Measurements from ENCODE around the gene PGLYRP2. TPM values are rescaled to one million over a fixed set of nuclear protein-coding genes. Genes with fewer than 3 reads are reported as not detected.

Gene PGLYRP2
- total and polyA plus RNA-seq, 2 of the 13 experiments (the other 11 are each of a cell fraction or from before 2014, with no cell fraction given): 0.04 to 1.0 TPM

DNA sequence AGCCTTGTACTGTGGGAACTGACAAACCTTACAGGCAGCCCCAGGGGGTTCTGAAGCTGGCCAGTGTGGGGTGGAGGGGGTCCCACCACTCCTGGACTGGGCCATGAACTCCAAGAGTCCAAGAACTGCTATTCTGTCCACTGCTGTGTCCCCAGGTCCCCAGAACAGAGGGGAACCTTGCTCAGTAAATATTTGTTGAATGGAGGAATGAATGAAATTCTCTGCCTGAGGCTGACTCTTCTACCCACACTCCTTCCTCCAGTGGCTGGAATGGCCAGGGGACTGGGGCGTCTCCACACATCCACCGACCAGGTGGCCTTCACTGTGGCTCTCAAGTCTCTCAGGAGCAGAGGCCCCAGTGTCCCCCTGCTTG lies 41.2 kb downstream of the PGLYRP2 start (continued):
- no peak for TF ChIP-seq ZNF260 (CRISPR knock-in tag; IDR thresholded peaks at IDR 0.05; ENCODE audit: borderline replicate concordance, low read depth)
- no peak for TF ChIP-seq ZBTB25 (CRISPR knock-in tag; IDR thresholded peaks at IDR 0.05)
- no peak for TF ChIP-seq ZSCAN25 (CRISPR knock-in tag; IDR thresholded peaks at IDR 0.05)
- TF ChIP-seq ZNF564 (CRISPR knock-in tag; IDR thresholded peaks at IDR 0.05): no peak
- TF ChIP-seq ZSCAN31 (CRISPR knock-in tag; IDR thresholded peaks at IDR 0.05; ENCODE audit: low read depth): no peak
- no peak for TF ChIP-seq SATB2 (CRISPR knock-in tag; IDR thresholded peaks at IDR 0.05)
- TF ChIP-seq, protein P1, sequence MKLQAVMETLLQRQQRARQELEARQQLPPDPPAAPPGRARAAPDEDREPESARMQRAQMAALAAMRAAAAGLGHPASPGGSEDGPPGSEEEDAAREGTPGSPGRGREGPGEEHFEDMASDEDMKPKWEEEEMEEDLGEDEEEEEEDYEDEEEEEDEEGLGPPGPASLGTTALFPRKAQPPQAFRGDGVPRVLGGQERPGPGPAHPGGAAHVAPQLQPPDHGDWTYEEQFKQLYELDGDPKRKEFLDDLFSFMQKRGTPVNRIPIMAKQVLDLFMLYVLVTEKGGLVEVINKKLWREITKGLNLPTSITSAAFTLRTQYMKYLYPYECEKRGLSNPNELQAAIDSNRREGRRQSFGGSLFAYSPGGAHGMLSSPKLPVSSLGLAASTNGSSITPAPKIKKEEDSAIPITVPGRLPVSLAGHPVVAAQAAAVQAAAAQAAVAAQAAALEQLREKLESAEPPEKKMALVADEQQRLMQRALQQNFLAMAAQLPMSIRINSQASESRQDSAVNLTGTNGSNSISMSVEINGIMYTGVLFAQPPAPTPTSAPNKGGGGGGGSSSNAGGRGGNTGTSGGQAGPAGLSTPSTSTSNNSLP (IDR thresholded peaks at IDR 0.05; ENCODE audit: low read depth, low read length): no peak
- TF ChIP-seq ELF4 (CRISPR knock-in tag; IDR thresholded peaks at IDR 0.05; ENCODE audit: borderline replicate concordance): no peak
- TF ChIP-seq, protein P2, sequence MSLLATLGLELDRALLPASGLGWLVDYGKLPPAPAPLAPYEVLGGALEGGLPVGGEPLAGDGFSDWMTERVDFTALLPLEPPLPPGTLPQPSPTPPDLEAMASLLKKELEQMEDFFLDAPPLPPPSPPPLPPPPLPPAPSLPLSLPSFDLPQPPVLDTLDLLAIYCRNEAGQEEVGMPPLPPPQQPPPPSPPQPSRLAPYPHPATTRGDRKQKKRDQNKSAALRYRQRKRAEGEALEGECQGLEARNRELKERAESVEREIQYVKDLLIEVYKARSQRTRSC (CRISPR knock-in tag; IDR thresholded peaks at IDR 0.05; ENCODE audit: low read depth): no peak
- TF ChIP-seq, protein P3, sequence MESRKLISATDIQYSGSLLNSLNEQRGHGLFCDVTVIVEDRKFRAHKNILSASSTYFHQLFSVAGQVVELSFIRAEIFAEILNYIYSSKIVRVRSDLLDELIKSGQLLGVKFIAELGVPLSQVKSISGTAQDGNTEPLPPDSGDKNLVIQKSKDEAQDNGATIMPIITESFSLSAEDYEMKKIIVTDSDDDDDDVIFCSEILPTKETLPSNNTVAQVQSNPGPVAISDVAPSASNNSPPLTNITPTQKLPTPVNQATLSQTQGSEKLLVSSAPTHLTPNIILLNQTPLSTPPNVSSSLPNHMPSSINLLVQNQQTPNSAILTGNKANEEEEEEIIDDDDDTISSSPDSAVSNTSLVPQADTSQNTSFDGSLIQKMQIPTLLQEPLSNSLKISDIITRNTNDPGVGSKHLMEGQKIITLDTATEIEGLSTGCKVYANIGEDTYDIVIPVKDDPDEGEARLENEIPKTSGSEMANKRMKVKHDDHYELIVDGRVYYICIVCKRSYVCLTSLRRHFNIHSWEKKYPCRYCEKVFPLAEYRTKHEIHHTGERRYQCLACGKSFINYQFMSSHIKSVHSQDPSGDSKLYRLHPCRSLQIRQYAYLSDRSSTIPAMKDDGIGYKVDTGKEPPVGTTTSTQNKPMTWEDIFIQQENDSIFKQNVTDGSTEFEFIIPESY (CRISPR knock-in tag; IDR thresholded peaks at IDR 0.05): no peak
- TF ChIP-seq SKIL (CRISPR knock-in tag; IDR thresholded peaks at IDR 0.05; ENCODE audit: borderline replicate concordance): no peak
- no peak for TF ChIP-seq TCF7L2 (IDR thresholded peaks at IDR 0.05; ENCODE audit: low read depth, low read length)
- TF ChIP-seq TBX2 (CRISPR knock-in tag; IDR thresholded peaks at IDR 0.05; ENCODE audit: borderline replicate concordance): 0 out of 2 replicates have a peak, but pooled peaks have one; percentile 11
- peak; percentile 62; the same call in 1 of the 2 replicates for TF ChIP-seq ZFP91 (CRISPR knock-in tag; IDR thresholded peaks at IDR 0.05; ENCODE audit: borderline replicate concordance)
- no peak for TF ChIP-seq TCF7 (IDR thresholded peaks at IDR 0.05; ENCODE audit: low read depth)
- TF ChIP-seq, protein P4, sequence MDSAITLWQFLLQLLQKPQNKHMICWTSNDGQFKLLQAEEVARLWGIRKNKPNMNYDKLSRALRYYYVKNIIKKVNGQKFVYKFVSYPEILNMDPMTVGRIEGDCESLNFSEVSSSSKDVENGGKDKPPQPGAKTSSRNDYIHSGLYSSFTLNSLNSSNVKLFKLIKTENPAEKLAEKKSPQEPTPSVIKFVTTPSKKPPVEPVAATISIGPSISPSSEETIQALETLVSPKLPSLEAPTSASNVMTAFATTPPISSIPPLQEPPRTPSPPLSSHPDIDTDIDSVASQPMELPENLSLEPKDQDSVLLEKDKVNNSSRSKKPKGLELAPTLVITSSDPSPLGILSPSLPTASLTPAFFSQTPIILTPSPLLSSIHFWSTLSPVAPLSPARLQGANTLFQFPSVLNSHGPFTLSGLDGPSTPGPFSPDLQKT (CRISPR knock-in tag; IDR thresholded peaks at IDR 0.05; ENCODE audit: borderline replicate concordance): no peak
